C1 segment of cervical spinal cord (tissue), 14 donors: ENCODE data around the gene ENPP1.
"Not testable (repeated sequence)": the region's sequence is repeated elsewhere in the genome, so short reads cannot be mapped to it uniquely, and the experiment has no call there.

ENCODE experiments used
- DNase-seq, 14 donors: peaks; one replicate each; lab custom pipeline; 2025; lab: John Stamatoyannopoulos, UW

ENPP1 gene

DNA sequence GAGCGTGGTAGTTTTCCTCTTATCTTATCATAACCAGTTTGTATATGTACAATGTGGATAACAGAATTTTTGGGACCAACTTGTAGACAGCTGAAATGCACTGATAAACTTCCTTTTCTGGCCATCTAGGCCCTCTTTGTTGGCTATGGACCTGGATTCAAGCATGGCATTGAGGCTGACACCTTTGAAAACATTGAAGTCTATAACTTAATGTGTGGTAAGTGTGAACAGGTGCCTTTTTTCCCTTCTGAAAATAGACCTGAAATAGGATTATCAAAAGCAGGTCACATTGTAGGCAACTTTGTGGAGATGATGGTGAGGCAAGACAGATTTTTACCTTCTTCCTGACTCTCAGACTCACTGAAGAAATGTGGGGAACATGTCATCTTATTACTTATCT, 67.8 kb downstream of the ENPP1 start:
- no peak for DNase-seq

DNA sequence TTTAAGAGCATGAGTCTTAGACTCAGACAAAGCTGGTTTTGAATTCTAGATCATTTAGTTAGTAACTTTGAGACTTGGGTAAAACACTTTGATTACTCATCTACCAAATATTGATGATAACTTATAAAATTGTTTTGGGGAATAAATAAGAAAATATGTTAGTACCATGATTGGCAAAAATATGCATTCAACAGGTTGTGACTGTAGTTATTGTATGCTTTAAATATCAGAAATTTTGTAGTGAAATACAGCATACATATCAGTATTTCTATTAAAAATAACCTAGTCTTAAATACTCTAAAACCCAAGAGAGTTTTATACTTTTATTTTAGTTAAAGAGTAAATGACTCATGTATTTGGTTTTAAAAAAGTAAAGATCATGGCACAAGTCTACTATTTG, 68.7 kb downstream of the ENPP1 start:
- no peak for DNase-seq

DNA sequence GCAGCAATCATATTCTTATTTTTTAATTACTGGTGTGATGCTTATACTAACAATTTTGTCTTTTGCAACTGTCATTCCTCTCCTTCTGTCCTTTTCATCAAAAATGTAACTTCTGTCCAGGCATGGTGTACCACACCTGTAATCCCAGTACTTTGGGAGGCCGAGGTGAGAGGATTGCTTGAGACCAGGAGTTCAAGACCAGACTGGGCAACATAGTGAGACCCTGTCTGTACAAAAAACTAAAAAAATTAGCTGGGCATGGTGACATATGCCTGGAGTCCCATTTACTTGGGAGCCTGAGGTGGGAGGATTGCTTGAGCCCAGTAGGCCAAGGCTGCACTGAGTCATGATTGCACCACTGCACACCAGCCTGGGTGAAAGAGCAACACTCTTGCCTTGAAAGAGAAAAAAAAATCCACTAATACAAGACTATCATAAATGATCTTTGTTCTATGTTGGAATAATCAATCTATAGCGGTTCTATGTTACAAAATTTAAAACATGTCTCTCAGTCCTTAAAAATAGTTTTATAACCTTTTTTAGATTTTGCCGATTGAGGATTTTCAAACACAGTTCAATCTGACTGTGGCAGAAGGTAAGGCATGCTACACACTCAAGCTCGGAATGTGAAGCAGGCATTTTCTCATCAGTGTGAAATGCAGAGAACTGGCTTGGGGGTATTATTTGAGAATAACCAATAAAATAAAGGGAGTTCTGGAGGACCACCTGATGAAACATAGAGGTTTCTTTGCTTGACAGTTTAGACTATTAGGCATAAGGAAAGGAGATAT, 70.4 kb downstream of the ENPP1 start:
- no peak for DNase-seq

DNA sequence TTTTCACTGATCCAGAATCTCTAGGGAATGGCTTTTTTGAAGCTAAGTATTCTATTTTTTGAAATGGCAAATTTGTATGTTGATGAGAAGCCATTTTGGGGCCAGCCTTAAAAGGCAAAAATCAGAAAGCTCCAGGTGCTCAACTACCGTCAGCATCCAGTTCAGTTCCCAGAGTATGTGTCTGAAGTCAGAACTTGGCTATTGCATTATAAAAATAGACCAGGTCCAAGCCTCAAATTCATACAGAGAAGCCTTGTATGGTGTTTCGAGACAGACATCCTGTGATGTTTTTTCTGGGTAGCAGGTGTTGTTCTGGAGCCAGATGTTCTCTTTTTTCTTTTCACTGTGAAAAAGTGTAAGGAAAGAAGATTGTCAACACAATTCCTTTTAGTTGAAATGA, 75.2 kb downstream of the ENPP1 start:
- no peak for DNase-seq

DNA sequence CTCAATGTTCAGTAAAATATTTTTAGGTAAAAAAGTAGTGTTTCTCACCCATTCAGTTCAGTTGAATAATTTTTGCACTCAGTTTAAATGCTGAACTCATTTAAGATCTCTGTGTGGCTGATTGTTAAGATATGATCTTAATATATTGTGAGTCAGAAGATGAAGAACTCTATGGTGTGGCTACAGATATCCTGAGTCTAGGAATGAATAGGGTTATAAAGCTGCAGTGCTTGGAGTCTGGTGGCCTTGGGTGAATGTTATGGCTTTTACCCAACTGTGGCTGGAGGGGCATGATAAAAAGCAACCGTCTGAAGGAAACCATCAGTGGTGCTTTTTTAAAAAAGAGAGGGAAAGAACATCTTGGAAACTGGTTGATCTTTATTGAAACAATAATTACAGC, 77.4 kb downstream of the ENPP1 start:
- no peak for DNase-seq

DNA sequence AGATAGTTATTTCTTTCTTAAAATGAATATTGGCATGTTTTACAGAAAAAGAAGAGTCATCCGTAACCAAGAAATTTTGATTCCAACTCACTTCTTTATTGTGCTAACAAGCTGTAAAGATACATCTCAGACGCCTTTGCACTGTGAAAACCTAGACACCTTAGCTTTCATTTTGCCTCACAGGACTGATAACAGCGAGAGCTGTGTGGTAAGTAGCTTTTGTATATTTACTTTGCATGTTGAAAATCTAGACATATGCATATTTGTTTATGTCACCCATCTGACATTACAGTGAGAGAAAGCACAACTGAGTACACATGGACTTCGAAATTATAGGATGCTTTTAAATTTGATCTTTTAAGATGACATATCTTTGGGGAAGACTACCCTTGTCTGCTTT, 78.7 kb downstream of the ENPP1 start:
- no peak for DNase-seq

DNA sequence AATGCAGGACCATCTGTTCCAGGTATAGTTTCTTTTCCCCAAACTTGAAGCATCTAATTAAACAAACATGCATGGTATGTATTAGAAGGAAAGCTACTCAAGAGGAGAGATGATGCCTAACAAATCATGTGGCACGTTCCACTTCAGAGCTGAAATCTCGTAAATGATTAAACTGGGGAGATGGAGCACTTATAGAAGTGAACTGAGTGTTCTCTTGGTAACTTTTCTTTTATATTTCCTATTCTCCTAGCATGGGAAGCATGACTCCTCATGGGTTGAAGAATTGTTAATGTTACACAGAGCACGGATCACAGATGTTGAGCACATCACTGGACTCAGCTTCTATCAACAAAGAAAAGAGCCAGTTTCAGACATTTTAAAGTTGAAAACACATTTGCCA, 82.3 kb downstream of the ENPP1 start:
- no peak for DNase-seq

DNA sequence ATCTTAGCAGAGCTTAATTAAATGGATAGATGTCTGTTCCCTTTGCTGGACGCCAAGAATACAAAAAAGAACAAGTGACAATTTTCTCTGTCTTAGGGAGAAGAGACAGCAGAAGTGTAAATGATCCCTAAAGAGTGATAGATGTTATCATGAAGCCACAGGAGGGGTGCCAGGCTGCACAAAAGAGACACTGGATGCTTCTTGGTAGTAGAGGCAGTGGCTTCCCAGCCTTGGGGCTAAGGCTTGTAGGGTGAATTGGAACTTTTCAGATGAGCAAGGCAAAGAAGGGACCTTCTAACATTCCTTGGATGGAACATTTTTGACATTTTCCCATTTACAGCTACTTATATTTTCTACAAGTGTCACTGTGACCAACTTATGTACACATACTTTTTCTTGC, 85.4 kb downstream of the ENPP1 start:
- no peak for DNase-seq

DNA sequence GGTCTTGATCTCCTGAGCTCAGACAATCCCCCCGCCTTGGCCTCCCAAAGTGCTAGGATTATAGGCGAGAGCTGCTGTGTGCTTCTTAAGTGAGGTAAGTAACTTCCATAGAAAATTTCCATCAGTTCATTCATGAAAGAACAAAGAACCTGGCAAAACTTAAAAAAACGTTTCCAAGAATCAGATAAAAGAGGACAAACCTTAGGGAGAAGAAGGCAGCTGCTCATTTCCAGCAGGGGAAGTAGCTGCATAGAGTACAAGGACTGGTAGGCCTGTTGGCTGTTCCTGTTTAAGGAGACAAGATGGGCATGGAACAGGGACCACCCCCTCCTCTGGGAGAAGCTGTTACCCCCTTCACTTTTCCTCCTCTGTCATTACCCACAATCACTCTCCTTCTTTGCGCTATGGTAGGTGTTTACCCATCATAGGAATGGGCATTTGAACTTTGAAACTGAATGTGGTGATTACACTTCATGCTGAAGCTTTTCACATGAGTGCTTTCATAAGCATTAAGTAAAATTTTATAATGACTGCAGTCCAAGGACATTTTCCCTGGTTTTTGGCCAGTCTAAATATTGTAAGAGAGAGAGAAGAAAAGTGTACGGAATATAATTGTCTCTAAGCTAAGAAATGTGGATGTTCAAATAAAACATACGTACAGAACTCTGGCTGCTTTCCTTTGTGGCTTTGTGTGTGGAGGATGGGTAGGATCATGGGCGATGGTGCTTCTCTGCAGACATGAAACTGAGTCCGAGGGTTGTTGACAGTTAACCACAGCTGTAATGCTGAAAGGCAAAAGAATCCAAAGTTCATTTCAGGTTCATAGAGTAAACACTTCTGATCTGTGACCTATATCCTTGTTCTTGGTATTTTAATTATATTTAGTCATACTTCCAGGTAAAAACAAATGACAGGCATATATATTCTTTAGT, 86.9 kb downstream of the ENPP1 start:
- DNase-seq: no peak

DNA sequence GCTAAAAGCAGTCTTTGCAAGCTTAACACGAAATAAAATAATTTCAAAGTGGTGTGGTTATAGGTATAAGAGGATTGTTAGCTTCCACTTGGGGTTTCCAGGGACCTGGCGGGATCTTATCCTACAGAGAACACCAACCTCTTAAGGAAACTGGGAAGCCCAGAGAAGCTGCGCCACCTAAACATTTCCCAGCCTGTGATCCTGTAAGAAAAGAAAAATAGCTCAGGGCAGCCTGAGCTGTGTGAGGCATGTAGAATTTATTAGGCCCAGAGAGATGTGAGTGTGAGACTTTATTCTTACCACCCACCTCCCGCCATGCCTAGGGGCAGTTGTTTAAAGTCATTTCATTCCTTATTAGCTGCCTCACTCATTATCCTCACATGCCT, 89.2 kb downstream of the ENPP1 start:
- DNase-seq: no peak

DNA sequence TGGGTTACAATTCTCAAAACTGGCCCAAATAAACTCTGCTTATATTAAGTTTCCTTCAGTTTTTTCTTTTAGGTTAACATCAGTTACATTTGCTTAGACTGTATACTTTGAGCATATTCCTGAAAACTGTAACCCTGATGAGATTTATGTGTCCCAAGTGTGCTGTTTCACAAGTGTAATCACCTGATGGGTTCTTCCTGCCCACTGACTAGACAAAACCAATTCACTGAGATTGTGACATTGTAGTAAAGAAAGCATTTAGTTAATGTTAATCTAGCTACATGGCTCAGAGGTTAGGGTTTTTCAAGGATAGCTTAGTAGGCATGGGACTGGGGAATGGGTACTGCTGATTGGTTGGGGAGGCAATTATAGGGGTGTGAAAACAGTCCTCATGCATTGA, 89.8 kb downstream of the ENPP1 start:
- DNase-seq: no peak

DNA sequence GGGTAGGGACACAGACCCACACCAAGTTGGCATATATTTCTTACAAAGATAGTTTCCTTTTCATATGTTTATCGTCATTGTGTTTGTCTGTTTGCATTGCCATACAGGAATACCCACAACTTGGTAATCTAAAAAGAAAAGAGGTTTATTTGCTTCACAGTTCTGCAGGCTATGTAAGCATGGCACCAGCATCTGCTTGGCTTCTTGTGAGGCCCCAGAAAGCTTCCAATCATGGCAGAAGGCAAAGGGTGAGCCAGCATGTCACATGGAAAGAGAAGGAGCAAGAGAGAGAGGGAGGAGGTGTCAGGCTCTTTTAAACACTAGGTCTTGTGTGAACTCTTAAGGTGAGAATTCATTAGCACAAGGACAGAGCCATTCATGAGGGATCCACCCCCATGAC, 90.9 kb downstream of the ENPP1 start:
- DNase-seq: no peak

DNA sequence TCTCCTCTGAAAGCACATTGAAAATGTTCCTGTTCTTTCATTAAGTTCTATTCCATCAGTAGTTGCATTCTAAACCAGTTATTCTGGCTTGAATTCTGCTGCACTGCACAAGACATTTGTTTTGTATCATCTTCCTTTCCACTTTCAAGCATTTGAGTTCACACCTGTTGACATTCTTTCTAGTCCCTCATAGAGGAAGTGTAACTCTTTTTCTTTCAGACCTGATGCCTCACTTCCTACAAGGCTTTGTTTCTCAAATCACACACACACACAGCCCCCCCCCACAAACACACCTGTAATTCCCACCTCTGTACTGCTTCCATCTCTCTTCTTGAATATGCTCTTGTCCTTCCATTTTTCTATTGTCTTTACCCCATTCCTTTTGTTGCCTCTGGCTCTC, 92.4 kb downstream of the ENPP1 start:
- DNase-seq: no peak

DNA sequence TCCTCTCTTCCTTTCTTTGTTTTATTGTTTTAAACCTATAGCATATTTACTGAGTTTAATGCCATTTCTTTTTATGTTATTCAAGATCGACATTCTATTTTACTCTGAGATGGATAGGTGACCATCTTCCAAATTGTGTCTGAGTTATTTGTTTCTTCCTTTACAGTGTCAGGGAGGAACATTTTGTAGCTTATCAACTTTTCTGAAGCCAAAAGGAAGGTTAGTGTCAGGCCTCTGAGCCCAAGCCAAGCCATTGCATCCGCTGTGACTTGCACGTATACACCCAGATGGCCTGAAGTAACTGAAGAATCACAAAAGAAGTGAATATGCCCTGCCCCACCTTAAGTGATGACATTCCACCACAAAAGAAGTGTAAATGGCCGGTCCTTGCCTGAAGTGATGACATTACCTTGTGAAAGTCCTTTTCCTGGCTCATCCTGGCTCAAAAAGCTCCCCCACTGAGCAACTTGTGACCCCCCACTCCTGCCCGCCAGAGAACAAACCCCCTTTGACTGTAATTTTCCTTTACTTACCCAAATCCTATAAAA, 93.6 kb downstream of the ENPP1 start:
- not testable (repeated sequence) for DNase-seq

DNA sequence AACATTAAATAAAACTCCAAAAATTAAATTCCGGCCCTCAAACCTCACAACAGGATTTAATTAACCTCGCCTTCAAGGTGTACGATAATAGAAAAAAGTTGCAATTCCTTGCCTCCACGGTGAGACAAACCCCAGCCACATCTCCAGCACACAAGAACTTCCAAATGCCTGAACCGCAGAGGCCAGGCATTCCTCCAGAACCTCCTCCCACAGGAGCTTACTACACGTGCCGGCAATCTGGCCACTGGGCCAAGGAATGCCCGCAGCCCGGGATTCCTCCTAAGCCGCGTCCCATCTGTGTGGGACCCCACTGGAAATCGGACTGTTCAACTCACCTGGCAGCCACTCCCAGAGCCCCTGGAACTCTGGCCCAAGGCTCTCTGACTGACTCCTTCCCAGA, 95.9 kb downstream of the ENPP1 start:
- DNase-seq: not testable (repeated sequence)

DNA sequence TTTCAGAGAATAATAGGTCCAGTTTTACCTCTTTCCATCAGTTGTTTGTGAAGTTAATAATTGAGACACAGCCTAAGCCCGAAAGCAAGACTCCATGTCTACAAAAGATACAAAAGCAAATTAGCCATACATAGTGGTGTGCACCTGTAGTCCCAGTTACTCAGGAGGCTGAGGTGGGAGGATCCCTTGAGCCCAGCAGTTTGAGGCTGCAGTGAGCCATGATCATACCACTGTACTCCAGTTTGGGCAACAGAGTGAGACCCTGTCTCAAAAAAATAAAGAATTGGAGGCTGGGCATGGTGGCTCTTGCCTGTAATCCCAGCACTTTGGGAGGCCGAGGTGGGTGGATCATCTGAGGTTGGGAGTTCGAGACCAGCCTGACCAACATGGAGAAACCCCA, 101.0 kb downstream of the ENPP1 start:
- not testable (repeated sequence) for DNase-seq

DNA sequence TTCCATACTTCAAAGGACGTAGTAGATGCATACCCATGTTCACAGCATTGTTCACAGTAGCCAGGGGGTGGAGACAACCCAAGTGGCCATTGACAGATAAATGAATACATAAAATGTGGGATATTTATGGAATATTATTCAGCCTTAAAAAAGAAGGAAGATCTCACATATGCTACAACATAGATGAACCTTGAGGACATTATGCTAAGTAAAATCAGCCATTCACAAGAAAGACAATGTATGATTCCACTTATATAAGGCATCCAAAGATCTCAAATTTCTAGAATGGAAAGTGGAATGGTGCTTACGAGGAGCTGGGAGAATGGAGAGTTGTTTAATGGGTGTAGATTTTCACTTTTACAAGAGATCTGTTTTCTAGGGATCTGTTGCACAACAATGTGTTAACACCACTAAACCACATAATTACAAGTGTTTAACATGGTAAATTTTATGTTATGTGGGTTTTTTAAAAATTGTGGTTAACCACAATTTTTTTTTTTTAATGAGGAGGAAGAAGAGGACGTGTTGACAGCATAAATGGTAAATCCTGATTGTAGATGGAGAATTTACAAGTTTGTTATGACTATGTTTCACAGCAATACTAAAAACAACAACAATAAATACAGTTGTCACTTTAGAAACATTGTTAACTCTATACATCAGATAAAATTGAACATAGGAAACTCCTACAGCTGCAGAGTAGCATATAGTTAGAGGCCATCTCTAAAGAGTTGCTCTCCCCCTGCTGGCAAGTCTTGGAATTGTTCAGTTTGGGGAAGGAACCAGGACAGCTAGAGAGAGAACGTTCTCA, 101.8 kb downstream of the ENPP1 start:
- DNase-seq: peak in 9 of 14 donors; percentile 7 to 53 (median 32)

DNA sequence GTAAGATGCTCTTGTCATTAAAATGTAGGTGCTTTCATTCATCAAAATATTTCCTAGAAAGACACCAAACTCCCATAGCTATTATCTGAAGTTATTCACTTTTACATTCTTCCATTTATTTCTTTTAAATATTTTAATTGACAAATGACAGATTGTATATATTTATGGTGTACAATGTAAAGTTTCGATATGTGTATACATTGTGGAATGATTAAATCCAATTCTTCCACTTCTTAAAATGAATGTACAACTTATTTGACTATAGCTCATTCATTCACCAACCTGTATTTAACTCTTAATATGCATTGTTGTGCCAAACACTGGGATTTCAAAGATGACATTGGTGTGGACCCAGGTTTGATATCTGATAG, 102.4 kb downstream of the ENPP1 start:
- no peak for DNase-seq

DNA sequence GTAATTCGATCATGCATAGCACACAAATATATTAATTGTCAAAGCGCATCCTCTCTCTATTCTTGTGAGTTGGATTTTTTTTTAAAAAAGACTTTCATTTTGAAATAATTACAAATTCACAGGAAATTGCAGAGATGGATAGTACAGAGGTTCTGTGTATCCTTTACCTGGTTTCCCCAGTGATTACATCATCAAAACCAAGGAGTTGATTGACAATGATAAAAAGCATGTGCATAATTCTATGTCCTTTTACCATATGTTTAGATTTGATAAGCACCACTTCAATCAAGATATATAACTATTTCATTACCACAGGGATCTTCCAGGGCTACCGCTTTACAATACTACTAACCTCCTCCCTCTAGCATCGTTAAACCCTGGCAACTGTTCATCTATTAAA, 103.1 kb downstream of the ENPP1 start:
- no peak for DNase-seq

DNA sequence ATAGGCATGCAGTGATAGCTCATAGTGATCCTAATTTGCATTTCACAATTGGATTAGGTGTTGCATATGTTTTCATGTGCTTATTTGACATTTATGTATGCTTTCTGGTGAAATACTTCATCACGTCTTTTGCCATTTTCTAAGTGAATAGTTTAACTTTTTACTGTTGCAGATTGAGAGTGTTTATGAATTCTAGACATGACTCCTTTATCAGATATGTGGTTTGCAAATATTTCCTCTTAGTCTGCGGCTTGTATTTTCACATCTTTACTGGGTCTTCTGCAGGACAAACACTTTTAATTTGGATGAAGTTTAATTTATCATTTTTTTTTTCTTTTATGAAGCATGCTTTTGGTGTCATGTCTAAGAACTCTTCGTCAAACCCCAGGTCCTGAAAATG, 104.1 kb downstream of the ENPP1 start:
- no peak for DNase-seq

DNA sequence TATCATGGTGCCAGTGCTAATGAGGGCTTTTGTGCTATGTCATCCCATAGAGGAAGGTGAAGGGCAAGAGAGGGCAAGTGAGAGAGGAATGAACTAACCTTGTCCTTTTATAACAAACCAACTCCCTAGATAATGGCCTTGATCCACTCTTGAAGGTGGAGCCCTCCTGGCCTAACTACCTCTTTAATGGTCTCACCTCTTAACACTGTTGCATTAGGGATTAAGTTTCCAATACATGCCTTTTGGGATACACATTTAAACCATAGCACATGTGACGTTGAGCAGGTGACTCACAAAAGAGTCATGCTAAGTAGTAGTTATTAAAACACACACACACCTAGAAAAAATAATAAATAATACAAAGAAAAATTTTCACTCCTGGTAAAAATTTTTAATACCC, 106.4 kb downstream of the ENPP1 start:
- no peak for DNase-seq
